MG63 (cell line): Measurements from ENCODE around the gene YIPF4. TPM values are rescaled to one million over a fixed set of nuclear protein-coding genes. Genes with fewer than 3 reads are reported as not detected.
"Not testable (repeated sequence)": the region's sequence is repeated elsewhere in the genome, so short reads cannot be mapped to it uniquely, and the experiment has no call there.

Experiments
- DNase-seq: peaks from one replicate; pipeline ENCODE4 v3.0.0-alpha.2; 2020
- H3K27me3 ChIP-seq: fragments of 250-450 bp; sonication (Bioruptor Pico); 2 replicates; pipeline ENCODE4 v1.5.1; 2020; ENCODE audit warnings: mild to moderate bottlenecking, moderate library complexity
- H3K36me3 ChIP-seq: fragments of 250-450 bp; sonication (Bioruptor Pico); 2 replicates; pipeline ENCODE4 v1.5.1; 2020; ENCODE audit warnings: mild to moderate bottlenecking, moderate library complexity
- H3K4me3 ChIP-seq: fragments of 250-450 bp; sonication (Bioruptor Pico); 2 replicates; pipeline ENCODE4 v1.5.1; 2020; ENCODE audit warnings: mild to moderate bottlenecking, moderate library complexity
- H3K9me3 ChIP-seq: fragments of 250-450 bp; sonication (Bioruptor Pico); 2 replicates; pipeline ENCODE4 v1.5.1; 2020; ENCODE audit warnings: mild to moderate bottlenecking, moderate library complexity
- total RNA-seq: library from RNA; depleted of rRNA; stranded (reverse); fragments of >200 nt; shearing (Covaris generic); gene quantifications from 2 replicates; pipeline ENCODE4 v1.2.3, GENCODE V29; 2014; ENCODE audit warnings: low replicate concordance; rRNA removed

The YIPF4 gene
- total RNA-seq, 1 experiment from 2014 or later: 34.1 TPM

GRCh38 chr2:32355976-32356680 is 78.4 kb downstream of the YIPF4 start:
- Histone ChIP-seq H3K4me3 (peak overlapping the region; percentile 90), H3K36me3 (peaks cover 10% of the 10 kb centered on the region), H3K27me3 (no peaks in the 10 kb centered on the region), H3K9me3 (no peaks in the 10 kb centered on the region)
- DNase-seq: no peak

GRCh38 chr2:32356681-32357317 is 79.1 kb downstream of the YIPF4 start, which contains the start of gene BIRC6:
BIRC6 (plus strand) TSS chr2:32357023; CDS start chr2:32357162, 139 bp downstream.
- Histone ChIP-seq H3K36me3 (peaks cover 17% of the 10 kb centered on the region), H3K9me3 (no peaks in the 10 kb centered on the region), H3K27me3 (no peaks in the 10 kb centered on the region), H3K4me3 (peak within 1 kb of the TSS; percentile 90)
- peak; percentile 98 for DNase-seq

- Histone ChIP-seq H3K36me3 (peaks cover 18% of the 10 kb centered on the region), H3K4me3 (peak overlapping the region; percentile 90), H3K27me3 (no peaks in the 10 kb centered on the region), H3K9me3 (no peaks in the 10 kb centered on the region)
- peak; percentile 40 for DNase-seq
These were observed 79.8 kb downstream of the YIPF4 start for GRCh38 chr2:32357318-32358110.

GRCh38 chr2:32358111-32358482 is 80.4 kb downstream of the YIPF4 start:
- Histone ChIP-seq H3K36me3 (peaks cover 21% of the 10 kb centered on the region), H3K9me3 (no peaks in the 10 kb centered on the region), H3K27me3 (no peaks in the 10 kb centered on the region), H3K4me3 (peak overlapping the region; percentile 90)
- DNase-seq: peak; percentile 5

GRCh38 chr2:32360416-32360815 is 82.7 kb downstream of the YIPF4 start:
- no peaks in the 10 kb centered on the region for H3K9me3 ChIP-seq
- H3K27me3 ChIP-seq: no peaks in the 10 kb centered on the region
- no peak for DNase-seq
- peaks cover 23% of the 10 kb centered on the region for H3K36me3 ChIP-seq
- no peak overlapping the region for H3K4me3 ChIP-seq

GRCh38 chr2:32362997-32363396 is 85.3 kb downstream of the YIPF4 start:
- not testable (repeated sequence) for DNase-seq, H3K4me3 ChIP-seq, H3K9me3 ChIP-seq, H3K27me3 ChIP-seq
- peaks cover 23% of the 10 kb centered on the region for H3K36me3 ChIP-seq

GRCh38 chr2:32363597-32363996 is 85.9 kb downstream of the YIPF4 start:
- Histone ChIP-seq H3K36me3 (peaks cover 21% of the 10 kb centered on the region), H3K9me3 (no peaks in the 10 kb centered on the region), H3K4me3 (no peak overlapping the region), H3K27me3 (no peaks in the 10 kb centered on the region)
- DNase-seq: no peak

DNA sequence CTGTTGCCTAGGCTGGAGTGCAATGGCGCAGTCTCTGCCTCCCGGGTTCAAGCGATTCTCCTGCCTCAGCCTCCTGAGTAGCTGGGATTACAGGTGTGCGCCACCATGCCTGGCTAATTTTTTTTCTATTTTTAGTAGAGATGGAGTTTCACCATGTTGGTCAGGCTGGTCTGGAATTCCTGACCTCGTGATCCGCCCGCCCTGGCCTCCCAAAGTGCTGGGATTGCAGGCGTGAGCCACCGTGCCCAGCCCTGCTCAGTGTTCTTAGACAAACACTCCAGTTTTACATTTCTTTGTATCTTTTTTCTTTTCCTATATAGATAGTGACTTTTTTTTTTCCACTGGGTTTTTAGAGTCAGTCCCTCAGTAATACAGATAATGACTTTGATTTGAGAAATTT is 86.6 kb downstream of the YIPF4 start:
- H3K27me3 ChIP-seq, H3K9me3 ChIP-seq, DNase-seq, H3K4me3 ChIP-seq: not testable (repeated sequence)
- H3K36me3 ChIP-seq: peaks cover 15% of the 10 kb centered on the region

- not testable (repeated sequence) for H3K4me3 ChIP-seq, H3K9me3 ChIP-seq, H3K27me3 ChIP-seq, DNase-seq
- H3K36me3 ChIP-seq: peaks cover 15% of the 10 kb centered on the region
These were observed 88.0 kb downstream of the YIPF4 start for GRCh38 chr2:32365679-32366078.

Other genes starting within 250 kb of the YIPF4 start
- gene DPY30, start 238.1 kb upstream of the YIPF4 start, total RNA-seq: 145 and 202 TPM in 2 replicates
- 19.0 and 23.5 TPM in 2 replicates for gene SPAST, start 214.3 kb upstream of the YIPF4 start, total RNA-seq
- 20.7 and 31.7 TPM in 2 replicates for gene SLC30A6, start 112.0 kb upstream of the YIPF4 start, total RNA-seq
- not detected in 2 replicates for gene NLRC4, start 13.0 kb upstream of the YIPF4 start, total RNA-seq
- 20.8 and 27.5 TPM in 2 replicates for gene BIRC6, start 79.1 kb downstream of the YIPF4 start, total RNA-seq